Measurements from ENCODE around the gene KRT37. TPM values are rescaled to one million over a fixed set of nuclear protein-coding genes. Genes with fewer than 3 reads are reported as not detected.

The KRT37 gene
- total RNA-seq, 1 experiment from 2014 or later, result not detected

DNA sequence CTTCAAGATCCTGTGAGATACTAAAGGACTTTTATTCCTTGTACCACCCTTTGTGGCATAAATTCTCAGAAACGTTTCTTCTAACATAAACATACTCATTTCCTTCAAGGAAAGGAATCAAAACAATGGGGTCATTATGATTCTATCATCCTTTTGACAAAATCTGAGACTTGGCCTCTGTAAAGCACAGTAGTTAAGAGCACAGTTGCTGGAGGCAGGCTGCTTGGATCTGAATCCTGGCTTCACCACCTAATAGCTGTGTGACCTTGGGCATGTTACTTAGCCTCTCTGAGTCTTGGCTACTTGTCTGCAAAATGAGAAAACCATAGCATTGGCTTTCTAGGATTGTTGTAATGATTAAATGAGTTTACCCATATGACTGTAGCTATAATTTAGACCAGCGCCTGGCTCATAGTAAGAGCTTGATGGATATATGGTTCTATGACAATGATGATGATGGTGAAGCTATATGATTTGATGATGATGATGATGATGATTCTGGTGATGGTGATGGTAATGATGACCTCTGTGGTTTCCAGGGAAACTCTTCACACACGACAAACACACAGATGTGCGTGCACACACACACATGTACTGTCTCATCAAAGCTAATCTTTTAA lies 20.9 kb downstream of the KRT37 start:
- Histone ChIP-seq H3K36me3 (ENCODE audit: control insufficient read depth, insufficient read depth, low read length) (no peaks in the 10 kb centered on the region), H3K9me3 (ENCODE audit: control insufficient read depth, insufficient read depth, low read depth, low read length) (no peaks in the 10 kb centered on the region), H3K27ac (ENCODE audit: low read length) (no peak overlapping the region), H3K27me3 (ENCODE audit: control insufficient read depth, insufficient read depth, low read length) (no peaks in the 10 kb centered on the region), H3K4me1 (ENCODE audit: control insufficient read depth, insufficient read depth, low read length) (peaks cover 13% of the 10 kb centered on the region), H3K4me3 (ENCODE audit: low read depth in 2 of 2, low read length in 2 of 2) (no peak overlapping the region)
- ChIA-PET POLR2A (no interaction called here), CTCF (interaction anchor here (1.9 kb wide), 1 partner anchor 145 kb away, joined by 6 read pairs; no protein-coding TSS in a partner anchor)
- DNase-seq (ENCODE audit: low read depth, low spot score) (no peak), ATAC-seq (no peak)
- BruUV-seq (replicated peaks), result no TSS peak
- in situ Hi-C loops (cut with HindIII; ENCODE audit: low pct_unique_long_range_greater_than_20kb, low sequenced_read_pairs) (no loop called here), intact Hi-C loops (cut with micrococcal nuclease; ENCODE audit: unreplicated experiment) (no loop called here)
- TF ChIP-seq, protein P1, sequence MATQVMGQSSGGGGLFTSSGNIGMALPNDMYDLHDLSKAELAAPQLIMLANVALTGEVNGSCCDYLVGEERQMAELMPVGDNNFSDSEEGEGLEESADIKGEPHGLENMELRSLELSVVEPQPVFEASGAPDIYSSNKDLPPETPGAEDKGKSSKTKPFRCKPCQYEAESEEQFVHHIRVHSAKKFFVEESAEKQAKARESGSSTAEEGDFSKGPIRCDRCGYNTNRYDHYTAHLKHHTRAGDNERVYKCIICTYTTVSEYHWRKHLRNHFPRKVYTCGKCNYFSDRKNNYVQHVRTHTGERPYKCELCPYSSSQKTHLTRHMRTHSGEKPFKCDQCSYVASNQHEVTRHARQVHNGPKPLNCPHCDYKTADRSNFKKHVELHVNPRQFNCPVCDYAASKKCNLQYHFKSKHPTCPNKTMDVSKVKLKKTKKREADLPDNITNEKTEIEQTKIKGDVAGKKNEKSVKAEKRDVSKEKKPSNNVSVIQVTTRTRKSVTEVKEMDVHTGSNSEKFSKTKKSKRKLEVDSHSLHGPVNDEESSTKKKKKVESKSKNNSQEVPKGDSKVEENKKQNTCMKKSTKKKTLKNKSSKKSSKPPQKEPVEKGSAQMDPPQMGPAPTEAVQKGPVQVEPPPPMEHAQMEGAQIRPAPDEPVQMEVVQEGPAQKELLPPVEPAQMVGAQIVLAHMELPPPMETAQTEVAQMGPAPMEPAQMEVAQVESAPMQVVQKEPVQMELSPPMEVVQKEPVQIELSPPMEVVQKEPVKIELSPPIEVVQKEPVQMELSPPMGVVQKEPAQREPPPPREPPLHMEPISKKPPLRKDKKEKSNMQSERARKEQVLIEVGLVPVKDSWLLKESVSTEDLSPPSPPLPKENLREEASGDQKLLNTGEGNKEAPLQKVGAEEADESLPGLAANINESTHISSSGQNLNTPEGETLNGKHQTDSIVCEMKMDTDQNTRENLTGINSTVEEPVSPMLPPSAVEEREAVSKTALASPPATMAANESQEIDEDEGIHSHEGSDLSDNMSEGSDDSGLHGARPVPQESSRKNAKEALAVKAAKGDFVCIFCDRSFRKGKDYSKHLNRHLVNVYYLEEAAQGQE (IDR thresholded peaks at IDR 0.05; ENCODE audit: insufficient read depth in 1 of 2, low read depth in 2 of 2, low read length in 1 of 2), result no peak
- no peak for TF ChIP-seq TCF7L2 (IDR thresholded peaks at IDR 0.05; ENCODE audit: low read depth, low read length)
- TF ChIP-seq, protein P2, sequence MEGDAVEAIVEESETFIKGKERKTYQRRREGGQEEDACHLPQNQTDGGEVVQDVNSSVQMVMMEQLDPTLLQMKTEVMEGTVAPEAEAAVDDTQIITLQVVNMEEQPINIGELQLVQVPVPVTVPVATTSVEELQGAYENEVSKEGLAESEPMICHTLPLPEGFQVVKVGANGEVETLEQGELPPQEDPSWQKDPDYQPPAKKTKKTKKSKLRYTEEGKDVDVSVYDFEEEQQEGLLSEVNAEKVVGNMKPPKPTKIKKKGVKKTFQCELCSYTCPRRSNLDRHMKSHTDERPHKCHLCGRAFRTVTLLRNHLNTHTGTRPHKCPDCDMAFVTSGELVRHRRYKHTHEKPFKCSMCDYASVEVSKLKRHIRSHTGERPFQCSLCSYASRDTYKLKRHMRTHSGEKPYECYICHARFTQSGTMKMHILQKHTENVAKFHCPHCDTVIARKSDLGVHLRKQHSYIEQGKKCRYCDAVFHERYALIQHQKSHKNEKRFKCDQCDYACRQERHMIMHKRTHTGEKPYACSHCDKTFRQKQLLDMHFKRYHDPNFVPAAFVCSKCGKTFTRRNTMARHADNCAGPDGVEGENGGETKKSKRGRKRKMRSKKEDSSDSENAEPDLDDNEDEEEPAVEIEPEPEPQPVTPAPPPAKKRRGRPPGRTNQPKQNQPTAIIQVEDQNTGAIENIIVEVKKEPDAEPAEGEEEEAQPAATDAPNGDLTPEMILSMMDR (IDR thresholded peaks at IDR 0.05), result no peak
- TF ChIP-seq POLR2AphosphoS5 (IDR thresholded peaks at IDR 0.05; ENCODE audit: low read depth, low read length), result no peak
- TF ChIP-seq SIN3A (IDR thresholded peaks at IDR 0.05; ENCODE audit: borderline replicate concordance, insufficient read depth, low read depth, low read length), result no peak

DNA sequence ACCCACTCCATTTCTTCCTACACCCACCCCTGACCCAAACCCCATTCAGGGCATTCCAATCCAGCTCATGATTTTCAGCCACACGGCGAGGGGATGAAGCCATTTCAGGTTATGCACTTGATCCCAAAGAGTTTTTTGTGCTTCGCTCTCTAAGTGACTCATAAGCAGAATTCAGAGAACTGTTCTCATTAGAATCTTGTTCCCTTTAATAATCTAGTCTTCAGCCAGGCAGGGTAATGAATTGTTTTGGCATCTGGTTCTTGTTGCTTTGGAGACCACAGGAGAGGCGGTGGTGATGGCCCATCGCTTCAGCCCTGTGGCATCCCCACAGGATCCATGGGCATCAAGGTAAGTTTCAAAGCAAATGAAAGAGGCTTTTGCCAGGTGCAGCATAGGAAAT lies 22.2 kb downstream of the KRT37 start:
- Histone ChIP-seq H3K27ac (ENCODE audit: low read length) (no peak overlapping the region), H3K9me3 (ENCODE audit: control insufficient read depth, insufficient read depth, low read depth, low read length) (no peaks in the 10 kb centered on the region), H3K4me3 (ENCODE audit: low read depth in 2 of 2, low read length in 2 of 2) (no peak overlapping the region), H3K36me3 (ENCODE audit: control insufficient read depth, insufficient read depth, low read length) (no peaks in the 10 kb centered on the region), H3K4me1 (ENCODE audit: control insufficient read depth, insufficient read depth, low read length) (peaks cover 13% of the 10 kb centered on the region), H3K27me3 (ENCODE audit: control insufficient read depth, insufficient read depth, low read length) (no peaks in the 10 kb centered on the region)
- no TSS peak for BruUV-seq (replicated peaks)
- intact Hi-C loops (cut with micrococcal nuclease; ENCODE audit: unreplicated experiment), result no loop called here
- ChIA-PET POLR2A (no interaction called here), CTCF (no interaction called here)
- ATAC-seq, result no peak
- in situ Hi-C loops (cut with HindIII; ENCODE audit: low pct_unique_long_range_greater_than_20kb, low sequenced_read_pairs), result no loop called here
- DNase-seq (ENCODE audit: low read depth, low spot score), result no peak
- TF ChIP-seq SIN3A (IDR thresholded peaks at IDR 0.05; ENCODE audit: borderline replicate concordance, insufficient read depth, low read depth, low read length), result no peak
- TF ChIP-seq, protein P2 (IDR thresholded peaks at IDR 0.05), result no peak
- no peak for TF ChIP-seq TCF7L2 (IDR thresholded peaks at IDR 0.05; ENCODE audit: low read depth, low read length)
- TF ChIP-seq, protein P1 (IDR thresholded peaks at IDR 0.05; ENCODE audit: insufficient read depth in 1 of 2, low read depth in 2 of 2, low read length in 1 of 2), result no peak
- TF ChIP-seq POLR2AphosphoS5 (IDR thresholded peaks at IDR 0.05; ENCODE audit: low read depth, low read length), result no peak
